Retinal pigment epithelial cell (primary cell): ENCODE measurements around the gene TBRG1.

Experiments used
- DNase-seq: peaks from one replicate; pipeline ENCODE4 v3.0.0-alpha.2; 2010; ENCODE audit warnings: low read depth
- H3K4me3 ChIP-seq: 2 replicates; pipeline ENCODE4 v1.5.1; 2011; ENCODE audit warnings: mild to moderate bottlenecking, low read length, control low read depth, moderate library complexity
- CTCF ChIP-seq: conservative IDR thresholded peaks from 2 replicates; pipeline ENCODE4 v1.5.1; 2011; ENCODE audit warnings: low read depth, low read length, control low read depth, inconsistent platforms

The TBRG1 gene

GRCh38 chr11:124643605-124644425, 21.2 kb downstream of the TBRG1 start:
- TF ChIP-seq CTCF: no peak
- DNase-seq: no peak

GRCh38 chr11:124644426-124645280, 22.0 kb downstream of the TBRG1 start:
- peak; percentile 71 for TF ChIP-seq CTCF
- peak; percentile 48 for DNase-seq
- no peak overlapping the region for H3K4me3 ChIP-seq

More at GRCh38 chr11:124643605-124644425, 21.2 kb downstream of the TBRG1 start:
- no peak overlapping the region for H3K4me3 ChIP-seq

GRCh38 chr11:124646148-124646547, 23.5 kb downstream of the TBRG1 start:
- DNase-seq: no peak
- H3K4me3 ChIP-seq: no peak overlapping the region
- no peak for TF ChIP-seq CTCF

- TF ChIP-seq CTCF: no peak
- H3K4me3 ChIP-seq: no peak overlapping the region
- DNase-seq: no peak
Measured at GRCh38 chr11:124648610-124649009, 25.9 kb downstream of the TBRG1 start.

- DNase-seq: no peak
- no peak for TF ChIP-seq CTCF
- no peak overlapping the region for H3K4me3 ChIP-seq
Measured at GRCh38 chr11:124656774-124657630, 34.3 kb downstream of the TBRG1 start.

- H3K4me3 ChIP-seq: no peak overlapping the region
- DNase-seq: no peak
- TF ChIP-seq CTCF: no peak
Measured at GRCh38 chr11:124657904-124658303, 35.2 kb downstream of the TBRG1 start.
